ENCODE data around the gene COBL. TPM values are rescaled to one million over a fixed set of nuclear protein-coding genes. Genes with fewer than 3 reads are reported as not detected.

The COBL gene
- total RNA-seq, 1 donor from 2014 or later = 53.2 TPM

GRCh38 chr7:51279391-51280023 lies 37.1 kb downstream of the COBL start:
- Histone ChIP-seq H3K4me3 (ENCODE audit: low read length in 3 of 3) (peak overlapping the region in 1 of 3 donors; percentile 15), H3K9ac (ENCODE audit: low read depth in 1 of 3, low read length in 3 of 3) (peak overlapping the region in 2 of 3 donors; percentile 4 to 63), H3K9me3 (ENCODE audit: control insufficient read depth in 3 of 3, low read length in 3 of 3) (no peaks in the 10 kb centered on the region), H3K36me3 (ENCODE audit: control insufficient read depth in 3 of 3, insufficient read depth in 3 of 3, low read length in 3 of 3) (no peaks in the 10 kb centered on the region), H3K27ac (ENCODE audit: low read depth, low read length) (peak overlapping the region; percentile 89), H3K27me3 (ENCODE audit: control insufficient read depth in 3 of 3, insufficient read depth in 3 of 3, low read length in 3 of 3) (no peaks in the 10 kb centered on the region), H3K4me1 (ENCODE audit: control insufficient read depth in 3 of 3, insufficient read depth in 3 of 3, low read length in 3 of 3) (peaks cover 31 to 41% (median 36%) of the 10 kb centered on the region in 3 donors)

- Histone ChIP-seq H3K9ac (ENCODE audit: low read depth in 1 of 3, low read length in 3 of 3) (peak overlapping the region; percentile 46 to 72 (median 58)), H3K9me3 (ENCODE audit: control insufficient read depth in 3 of 3, low read length in 3 of 3) (no peaks in the 10 kb centered on the region), H3K4me3 (ENCODE audit: low read length in 3 of 3) (peak overlapping the region in 2 of 3 donors; percentile 45 to 48), H3K36me3 (ENCODE audit: control insufficient read depth in 3 of 3, insufficient read depth in 3 of 3, low read length in 3 of 3) (no peaks in the 10 kb centered on the region), H3K4me1 (ENCODE audit: control insufficient read depth in 3 of 3, insufficient read depth in 3 of 3, low read length in 3 of 3) (peaks cover 31 to 47% (median 40%) of the 10 kb centered on the region in 3 donors), H3K27me3 (ENCODE audit: control insufficient read depth in 3 of 3, insufficient read depth in 3 of 3, low read length in 3 of 3) (no peaks in the 10 kb centered on the region), H3K27ac (ENCODE audit: low read depth, low read length) (peak overlapping the region; percentile 89)
These were observed 37.8 kb downstream of the COBL start for GRCh38 chr7:51278797-51279196.

- peaks cover 31 to 54% (median 44%) of the 10 kb centered on the region in 3 donors for H3K4me1 ChIP-seq (ENCODE audit: control insufficient read depth in 3 of 3, insufficient read depth in 3 of 3, low read length in 3 of 3)
- H3K9ac ChIP-seq (ENCODE audit: low read depth in 1 of 3, low read length in 3 of 3) = peak overlapping the region in 2 of 3 donors; percentile 51 to 57
- H3K27me3 ChIP-seq (ENCODE audit: control insufficient read depth in 3 of 3, insufficient read depth in 3 of 3, low read length in 3 of 3) = no peaks in the 10 kb centered on the region
- peak overlapping the region in 1 of 3 donors; percentile 41 for H3K4me3 ChIP-seq (ENCODE audit: low read length in 3 of 3)
- H3K36me3 ChIP-seq (ENCODE audit: control insufficient read depth in 3 of 3, insufficient read depth in 3 of 3, low read length in 3 of 3) = no peaks in the 10 kb centered on the region
- H3K9me3 ChIP-seq (ENCODE audit: control insufficient read depth in 3 of 3, low read length in 3 of 3) = no peaks in the 10 kb centered on the region
- H3K27ac ChIP-seq (ENCODE audit: low read depth, low read length) = peak overlapping the region; percentile 89
These were observed 39.6 kb downstream of the COBL start for GRCh38 chr7:51276967-51277366.

- H3K27ac ChIP-seq (ENCODE audit: low read depth, low read length) = peak overlapping the region; percentile 89
These were observed 40.5 kb downstream of the COBL start for GRCh38 chr7:51276091-51276605.

GRCh38 chr7:51275532-51275931 lies 41.1 kb downstream of the COBL start:
- Histone ChIP-seq H3K27me3 (ENCODE audit: control insufficient read depth in 3 of 3, insufficient read depth in 3 of 3, low read length in 3 of 3) (no peaks in the 10 kb centered on the region), H3K4me1 (ENCODE audit: control insufficient read depth in 3 of 3, insufficient read depth in 3 of 3, low read length in 3 of 3) (peaks cover 28 to 58% (median 42%) of the 10 kb centered on the region in 3 donors), H3K9me3 (ENCODE audit: control insufficient read depth in 3 of 3, low read length in 3 of 3) (no peaks in the 10 kb centered on the region), H3K9ac (ENCODE audit: low read depth in 1 of 3, low read length in 3 of 3) (no peak overlapping the region), H3K36me3 (ENCODE audit: control insufficient read depth in 3 of 3, insufficient read depth in 3 of 3, low read length in 3 of 3) (no peaks in the 10 kb centered on the region), H3K4me3 (ENCODE audit: low read length in 3 of 3) (no peak overlapping the region), H3K27ac (ENCODE audit: low read depth, low read length) (no peak overlapping the region)

More at GRCh38 chr7:51276091-51276605, 40.5 kb downstream of the COBL start:
- Histone ChIP-seq H3K4me1 (ENCODE audit: control insufficient read depth in 3 of 3, insufficient read depth in 3 of 3, low read length in 3 of 3) (peaks cover 31 to 55% (median 44%) of the 10 kb centered on the region in 3 donors), H3K9me3 (ENCODE audit: control insufficient read depth in 3 of 3, low read length in 3 of 3) (no peaks in the 10 kb centered on the region), H3K36me3 (ENCODE audit: control insufficient read depth in 3 of 3, insufficient read depth in 3 of 3, low read length in 3 of 3) (no peaks in the 10 kb centered on the region), H3K27me3 (ENCODE audit: control insufficient read depth in 3 of 3, insufficient read depth in 3 of 3, low read length in 3 of 3) (no peaks in the 10 kb centered on the region), H3K4me3 (ENCODE audit: low read length in 3 of 3) (no peak overlapping the region), H3K9ac (ENCODE audit: low read depth in 1 of 3, low read length in 3 of 3) (no peak overlapping the region)

- H3K27me3 ChIP-seq (ENCODE audit: control insufficient read depth in 3 of 3, insufficient read depth in 3 of 3, low read length in 3 of 3) = no peaks in the 10 kb centered on the region
- H3K9ac ChIP-seq (ENCODE audit: low read depth in 1 of 3, low read length in 3 of 3) = no peak overlapping the region
- no peak overlapping the region for H3K27ac ChIP-seq (ENCODE audit: low read depth, low read length)
- H3K4me1 ChIP-seq (ENCODE audit: control insufficient read depth in 3 of 3, insufficient read depth in 3 of 3, low read length in 3 of 3) = peaks cover 24 to 56% (median 38%) of the 10 kb centered on the region in 3 donors
- H3K4me3 ChIP-seq (ENCODE audit: low read length in 3 of 3) = no peak overlapping the region
- H3K36me3 ChIP-seq (ENCODE audit: control insufficient read depth in 3 of 3, insufficient read depth in 3 of 3, low read length in 3 of 3) = no peaks in the 10 kb centered on the region
- no peaks in the 10 kb centered on the region for H3K9me3 ChIP-seq (ENCODE audit: control insufficient read depth in 3 of 3, low read length in 3 of 3)
These were observed 41.7 kb downstream of the COBL start for GRCh38 chr7:51274955-51275354.

GRCh38 chr7:51274001-51274400 lies 42.6 kb downstream of the COBL start:
- Histone ChIP-seq H3K36me3 (ENCODE audit: control insufficient read depth in 3 of 3, insufficient read depth in 3 of 3, low read length in 3 of 3) (no peaks in the 10 kb centered on the region), H3K9me3 (ENCODE audit: control insufficient read depth in 3 of 3, low read length in 3 of 3) (no peaks in the 10 kb centered on the region), H3K27me3 (ENCODE audit: control insufficient read depth in 3 of 3, insufficient read depth in 3 of 3, low read length in 3 of 3) (no peaks in the 10 kb centered on the region), H3K4me3 (ENCODE audit: low read length in 3 of 3) (no peak overlapping the region), H3K9ac (ENCODE audit: low read depth in 1 of 3, low read length in 3 of 3) (no peak overlapping the region), H3K27ac (ENCODE audit: low read depth, low read length) (no peak overlapping the region), H3K4me1 (ENCODE audit: control insufficient read depth in 3 of 3, insufficient read depth in 3 of 3, low read length in 3 of 3) (peaks cover 20 to 53% (median 36%) of the 10 kb centered on the region in 3 donors)

- H3K9ac ChIP-seq (ENCODE audit: low read depth in 1 of 3, low read length in 3 of 3) = no peak overlapping the region
- peaks cover 14 to 47% (median 30%) of the 10 kb centered on the region in 3 donors for H3K4me1 ChIP-seq (ENCODE audit: control insufficient read depth in 3 of 3, insufficient read depth in 3 of 3, low read length in 3 of 3)
- H3K9me3 ChIP-seq (ENCODE audit: control insufficient read depth in 3 of 3, low read length in 3 of 3) = no peaks in the 10 kb centered on the region
- no peak overlapping the region for H3K27ac ChIP-seq (ENCODE audit: low read depth, low read length)
- no peak overlapping the region for H3K4me3 ChIP-seq (ENCODE audit: low read length in 3 of 3)
- no peaks in the 10 kb centered on the region for H3K27me3 ChIP-seq (ENCODE audit: control insufficient read depth in 3 of 3, insufficient read depth in 3 of 3, low read length in 3 of 3)
- H3K36me3 ChIP-seq (ENCODE audit: control insufficient read depth in 3 of 3, insufficient read depth in 3 of 3, low read length in 3 of 3) = no peaks in the 10 kb centered on the region
These were observed 43.2 kb downstream of the COBL start for GRCh38 chr7:51273360-51273759.

GRCh38 chr7:51270965-51271364 lies 45.6 kb downstream of the COBL start:
- H3K4me1 ChIP-seq (ENCODE audit: control insufficient read depth in 3 of 3, insufficient read depth in 3 of 3, low read length in 3 of 3) = peaks cover under 1 to 31% (median 12%) of the 10 kb centered on the region in 3 donors
- H3K36me3 ChIP-seq (ENCODE audit: control insufficient read depth in 3 of 3, insufficient read depth in 3 of 3, low read length in 3 of 3) = no peaks in the 10 kb centered on the region
- H3K9ac ChIP-seq (ENCODE audit: low read depth in 1 of 3, low read length in 3 of 3) = no peak overlapping the region
- no peaks in the 10 kb centered on the region for H3K9me3 ChIP-seq (ENCODE audit: control insufficient read depth in 3 of 3, low read length in 3 of 3)
- H3K27me3 ChIP-seq (ENCODE audit: control insufficient read depth in 3 of 3, insufficient read depth in 3 of 3, low read length in 3 of 3) = no peaks in the 10 kb centered on the region
- no peak overlapping the region for H3K27ac ChIP-seq (ENCODE audit: low read depth, low read length)
- H3K4me3 ChIP-seq (ENCODE audit: low read length in 3 of 3) = no peak overlapping the region

- H3K4me1 ChIP-seq (ENCODE audit: control insufficient read depth in 3 of 3, insufficient read depth in 3 of 3, low read length in 3 of 3) = peaks cover 4 to 29% (median 19%) of the 10 kb centered on the region in 3 donors
- H3K9ac ChIP-seq (ENCODE audit: low read depth in 1 of 3, low read length in 3 of 3) = peak overlapping the region in 1 of 3 donors; percentile 20
- no peaks in the 10 kb centered on the region for H3K27me3 ChIP-seq (ENCODE audit: control insufficient read depth in 3 of 3, insufficient read depth in 3 of 3, low read length in 3 of 3)
- no peak overlapping the region for H3K27ac ChIP-seq (ENCODE audit: low read depth, low read length)
- H3K4me3 ChIP-seq (ENCODE audit: low read length in 3 of 3) = no peak overlapping the region
- H3K9me3 ChIP-seq (ENCODE audit: control insufficient read depth in 3 of 3, low read length in 3 of 3) = no peaks in the 10 kb centered on the region
- H3K36me3 ChIP-seq (ENCODE audit: control insufficient read depth in 3 of 3, insufficient read depth in 3 of 3, low read length in 3 of 3) = no peaks in the 10 kb centered on the region
These were observed 46.7 kb downstream of the COBL start for GRCh38 chr7:51269911-51270310.

Measured in skeletal muscle tissue (tissue), 4 donors.